T-helper 22 cell (primary cell): ENCODE data around the gene RHOT1.

Source experiments
- DNase-seq: peaks from one replicate; pipeline ENCODE4 v3.0.0-alpha.2; 2020; ENCODE audit warnings: low read depth

RHOT1 gene

DNA sequence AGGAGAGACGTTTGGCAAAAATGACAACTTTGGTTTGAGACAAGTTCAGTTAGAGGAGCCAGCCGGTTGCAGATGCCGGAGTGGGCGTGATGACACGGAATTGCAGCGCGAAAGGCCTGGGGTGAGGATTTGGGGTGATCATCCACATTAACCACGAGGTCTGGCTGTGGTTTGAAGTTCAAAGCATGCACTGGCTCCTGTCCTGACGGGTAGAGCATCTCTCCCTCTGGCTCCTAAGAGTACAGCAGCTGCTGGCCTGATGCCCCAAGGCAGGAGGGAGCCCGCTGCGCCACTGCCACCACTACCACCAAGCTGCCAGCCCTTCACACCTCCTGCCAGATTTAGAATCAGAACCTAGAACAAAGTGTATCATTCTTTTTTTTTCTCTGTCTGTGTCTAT is 127.1 kb downstream of the RHOT1 start:
- no peak for DNase-seq

DNA sequence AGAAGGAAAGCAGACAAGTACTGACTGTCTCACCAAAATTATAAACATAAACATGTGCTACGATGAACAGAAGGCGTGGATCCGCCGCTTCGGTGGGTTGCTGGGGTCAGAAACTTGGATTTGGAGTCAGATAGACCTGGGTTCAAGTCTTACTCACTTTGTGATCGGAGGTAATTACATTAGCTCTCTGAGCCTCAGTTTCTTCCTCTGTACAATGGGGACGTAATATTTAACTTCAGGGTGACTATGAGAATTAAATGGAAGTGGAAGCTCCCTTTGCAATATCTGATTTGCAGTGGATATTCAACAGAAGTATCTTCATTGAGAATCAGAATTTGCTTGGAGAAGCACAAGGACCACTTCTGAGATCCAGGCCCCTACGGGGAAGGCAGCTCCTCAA is 129.5 kb downstream of the RHOT1 start:
- DNase-seq: no peak

DNA sequence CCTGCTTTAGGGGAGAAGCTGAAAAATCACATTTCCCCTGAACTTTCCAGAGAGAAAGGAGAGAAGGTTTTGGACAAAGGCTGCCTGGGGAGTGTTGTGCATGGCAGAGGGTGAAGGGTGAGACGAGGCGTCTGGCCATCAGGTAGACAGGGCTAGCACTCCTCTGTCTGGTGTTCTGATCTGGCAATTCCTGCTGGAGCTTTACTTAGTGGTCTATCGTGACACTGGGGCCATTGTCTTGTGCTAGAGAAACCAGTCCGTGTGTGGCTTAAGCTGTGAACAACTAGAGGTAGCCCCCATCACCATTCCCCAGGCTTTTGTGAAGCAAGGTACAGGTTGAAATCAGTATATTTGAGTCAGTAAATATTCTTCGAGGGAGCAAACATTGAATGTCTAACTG is 131.8 kb downstream of the RHOT1 start:
- DNase-seq: no peak

DNA sequence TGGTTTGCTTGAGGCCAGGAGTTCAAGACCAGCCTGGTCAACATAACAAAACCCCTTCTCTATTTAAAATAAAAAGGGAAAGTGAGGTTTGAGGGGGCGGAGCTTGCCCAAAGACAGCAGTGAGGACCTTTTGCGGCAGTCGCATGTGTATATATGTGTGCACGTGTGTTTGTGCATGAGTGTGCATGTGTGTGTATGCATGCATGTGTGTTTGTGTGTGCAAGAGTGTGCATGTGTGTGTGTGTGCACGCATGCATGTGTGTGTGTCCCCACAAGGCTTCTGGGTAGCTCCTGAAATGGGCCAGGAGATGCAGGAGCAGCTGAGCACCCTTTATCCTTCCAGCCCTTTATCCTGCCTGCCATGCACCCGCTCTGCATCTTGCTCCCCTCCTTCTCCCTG is 132.3 kb downstream of the RHOT1 start:
- no peak for DNase-seq
